HepG2 (cell line): ENCODE data around the gene DDAH1. TPM values are rescaled to one million over a fixed set of nuclear protein-coding genes. Genes with fewer than 3 reads are reported as not detected.

ENCODE experiments used
- ATAC-seq: fragments of 200-7000 bp; cut with Tn5 transposase; 3 replicates; pipeline ENCODE4 v1.9.1; 2020; ENCODE audit warnings: mild to moderate bottlenecking, moderate library complexity
- BruUV-seq: library from RNA; stranded (reverse); fragments of 400-500 nt; replicated peaks from 2 replicates; lab custom pipeline; 2021; lab: Mats Ljungman, UMichigan
- CTCF ChIA-PET: fragments of 300-600 bp; formaldehyde crosslinking; extraction: SDS; loops from one replicate; lab custom pipeline; 2021; ENCODE audit warnings: low total read pairs, inconsistent platforms, low intra/inter-chr PET ratio; lab: Yijun Ruan, JAX
- POLR2A ChIA-PET: fragments of 350-600 bp; sonication (Branson Sonifier 250); formaldehyde crosslinking; loops from one replicate; lab custom pipeline; 2020; ENCODE audit warnings: antibody characterized with exemption, inconsistent platforms; lab: Yijun Ruan, JAX
- DNase-seq: peaks from one replicate; pipeline ENCODE4 v3.0.0-alpha.2; 2015; ENCODE audit warnings: low spot score
- FAIRE-seq: peaks from 3 replicates; lab custom pipeline; 2011; peaks lifted over from hg19 to GRCh38; lab: Jason Lieb, UNC
- H2AFZ ChIP-seq: one replicate; pipeline ENCODE4 v1.6.1; 2011; ENCODE audit warnings: low read length, inconsistent platforms
- H3K27ac ChIP-seq: fragments of 300-600 bp; 3 replicates; pipeline ENCODE4 v1.8.0; 2011; ENCODE audit warnings: mixed run types, mild to moderate bottlenecking, mixed read lengths, low read length, inconsistent platforms; ENCODE audit not compliant: insufficient read depth; ENCODE audit errors: extremely low read length
- H3K27me3 ChIP-seq, 2 experiments: fragments of 200-600 bp in 1 of 2; 2 replicates in 1 of 2; 3 replicates in 1 of 2; pipeline versions ENCODE4 v1.6.0 to v1.8.0; 2011; ENCODE audit warnings: low read length in 2 of 2, mild to moderate bottlenecking in 2 of 2, moderate library complexity in 2 of 2, inconsistent platforms in 1 of 2; ENCODE audit not compliant: insufficient read depth in 2 of 2, control insufficient read depth in 1 of 2
- H3K36me3 ChIP-seq, 2 experiments: fragments of 200-600 bp in 1 of 2; replicated peaks in 1 of 2; 2 replicates in 1 of 2; 3 replicates in 1 of 2; pipeline versions ENCODE4 v1.5.1 to v1.8.0; 2011; ENCODE audit warnings: low read length in 2 of 2, inconsistent platforms in 1 of 2; ENCODE audit not compliant: insufficient read depth in 2 of 2, control insufficient read depth in 1 of 2
- H3K4me1 ChIP-seq: 2 replicates; pipeline ENCODE4 v1.5.1; 2012; ENCODE audit warnings: low read length, inconsistent platforms; ENCODE audit not compliant: insufficient read depth
- H3K4me2 ChIP-seq: 2 replicates; pipeline ENCODE4 v1.6.0; 2011; ENCODE audit warnings: low read depth, low read length, inconsistent platforms
- H3K4me3 ChIP-seq, 3 experiments: fragments of 200-600 bp in 1 of 3; sonication (generic), shearing (Covaris generic) in 1 of 3; replicated peaks in 1 of 3; 2 replicates each; pipeline ENCODE4 v1.5.1; 2011 to 2016; ENCODE audit warnings: low read length in 3 of 3, inconsistent platforms in 2 of 3, low read depth in 2 of 3, mild to moderate bottlenecking in 2 of 3, control low read depth in 1 of 3, mixed read lengths in 1 of 3; ENCODE audit not compliant: insufficient read depth in 1 of 3
- H3K79me2 ChIP-seq: one replicate; pipeline ENCODE4 v1.6.1; 2011; ENCODE audit warnings: low read length, inconsistent platforms; ENCODE audit not compliant: insufficient read depth
- H3K9ac ChIP-seq: 2 replicates; pipeline ENCODE4 v1.6.0; 2011; ENCODE audit warnings: mild to moderate bottlenecking, low read depth, low read length, inconsistent platforms; ENCODE audit not compliant: insufficient read depth
- H3K9me3 ChIP-seq: 2 replicates; pipeline ENCODE4 v1.5.1; 2012; ENCODE audit warnings: mild to moderate bottlenecking, low read length
- H4K20me1 ChIP-seq: 2 replicates; pipeline ENCODE4 v1.6.0; 2011; ENCODE audit warnings: inconsistent platforms, mild to moderate bottlenecking, low read length, moderate library complexity; ENCODE audit not compliant: insufficient read depth
- DNMT3B ChIP-seq: conservative IDR thresholded peaks from 2 replicates; pipeline ENCODE4 v1.6.1; 2016; ENCODE audit warnings: missing biosample characterization, control low read depth
- MAFF ChIP-seq: IDR thresholded peaks from 2 replicates; pipeline ENCODE4 v1.6.1; 2011; ENCODE audit warnings: low read depth, low read length, improper control_type of control experiment
- MAFK ChIP-seq, 2 experiments: IDR thresholded peaks in 1 of 2; conservative IDR thresholded peaks in 1 of 2; 2 replicates each; pipeline ENCODE4 v1.6.1; 2011; ENCODE audit warnings: improper control_type of control experiment in 2 of 2, low read length in 2 of 2
- RBFOX2 ChIP-seq: fragments of 200-400 bp; formaldehyde crosslinking; IDR thresholded peaks from 2 replicates; pipeline ENCODE4 v1.6.1; 2017; ENCODE audit warnings: low read depth, mild to moderate bottlenecking, low read length
- ZNF616 ChIP-seq: sonication (generic); formaldehyde crosslinking; IDR thresholded peaks from 2 replicates; pipeline ENCODE4 v1.5.0; 2020; ENCODE audit warnings: low read depth, mild to moderate bottlenecking, missing genetic modification reagents
- ZNF747 ChIP-seq: sonication (generic); formaldehyde crosslinking; IDR thresholded peaks from 2 replicates; pipeline ENCODE4 v1.8.1; 2023; ENCODE audit warnings: missing genetic modification reagents, mild to moderate bottlenecking, borderline replicate concordance
- WGBS: methylation state at CpG from one replicate; pipeline ENCODE4 v1.1.6; 2017; ENCODE audit warnings: low lambda C conversion rate; 5-methylcytosine and 5-hydroxymethylcytosine counted together
- in situ Hi-C: cut with HindIII; loops from 2 replicates; pipeline ENCODE4 v1.10.0; 2017; ENCODE audit warnings: low pct_unique_long_range_greater_than_20kb; ENCODE audit not compliant: extremely low pct_ligation_motif_present
- intact Hi-C: fragments of 100-400 bp; cut with micrococcal nuclease; formaldehyde crosslinking; loops from one replicate; pipeline ENCODE4 v1.10.0; 2022; ENCODE audit not compliant: unreplicated experiment
- polyA plus RNA-seq, 8 experiments: library from polyadenylated mRNA; depleted of rRNA in 3 of 8; stranded (reverse) in 7 of 8; unstranded in 1 of 8; fragments of >200 nt; fragmentation: Illumina TruSeq in 4 of 8; extraction: Trizol in 4 of 8; gene quantifications; 2 replicates each; pipeline versions ENCODE4 v1.2.1 to v1.2.3, GENCODE V29; 2011 to 2016; ENCODE audit warnings: low read depth in 4 of 8, missing spikeins in 1 of 8, mixed read lengths in 1 of 8; ENCODE audit not compliant: insufficient read depth in 1 of 8
- total RNA-seq, 5 experiments: library from RNA; depleted of rRNA; stranded (reverse); fragments of >200 nt; fragmentation: Illumina TruSeq; extraction: Trizol; gene quantifications; 2 replicates each; pipeline ENCODE4 v1.2.3, GENCODE V29; 2016; ENCODE audit warnings: low read depth in 1 of 5

The DDAH1 gene
- total and polyA plus RNA-seq, 2 of the 13 experiments (the other 11 are each of a cell fraction or from before 2014, with no cell fraction given) = 39.7 to 64.4 TPM

- CTCF ChIA-PET = no interaction called here
- intact Hi-C loops (no loop called here), in situ Hi-C loops (no loop called here)
- Histone ChIP-seq H3K79me2 (peaks cover 41% of the 10 kb centered on the region), H3K9ac (peak overlapping the region; percentile 95), H3K9me3 (no peaks in the 10 kb centered on the region), H3K27me3 (no peaks in the 10 kb centered on the region; a peak in 1 of 5 replicates), H3K4me3 (peak overlapping the region; percentile 87 to 100 (median 89); a peak in 5 of 6 replicates), H2AFZ (no peak overlapping the region), H4K20me1 (0 out of 2 replicates have a peak, but pooled peaks cover 5% of the 10 kb centered on the region), H3K36me3 (peaks cover 3 to 15% of the 10 kb centered on the region in 2 experiments)
- ATAC-seq (no peak), DNase-seq (peak; percentile 29)
- POLR2A ChIA-PET = interaction anchor here (1.7 to 2.9 kb wide), 3 partner anchors 10 to 333 kb away, joined by 6 to 37 read pairs (median 12); partner anchors contain the start of gene C1orf52
- 74% methylated on average over 1 of the region's 1 CpG for WGBS
- peak; percentile 29; the same call in 1 of the 2 replicates for TF ChIP-seq RBFOX2
- no peak for TF ChIP-seq DNMT3B (CRISPR knock-in tag)
- TF ChIP-seq, all 625 proteins: peak for 1
- Histone ChIP-seq H3K4me2 (peak overlapping the region; percentile 84), H3K4me1 (peaks cover 75% of the 10 kb centered on the region), H3K27ac (peak overlapping the region; percentile 83)
- FAIRE-seq = no peak
- BruUV-seq = TSS peak; percentile 58
These were observed 189.9 kb downstream of the DDAH1 start for GRCh38 chr1:85274969-85275453.

GRCh38 chr1:85273397-85273796 lies 191.6 kb downstream of the DDAH1 start:
- ChIA-PET POLR2A (no interaction called here), CTCF (no interaction called here)
- H4K20me1 ChIP-seq = 0 out of 2 replicates have a peak, but pooled peaks cover 5% of the 10 kb centered on the region
- H3K79me2 ChIP-seq = peaks cover 41% of the 10 kb centered on the region
- no peak overlapping the region for H2AFZ ChIP-seq
- BruUV-seq = no TSS peak
- FAIRE-seq (no peak), ATAC-seq (no peak), DNase-seq (no peak)
- TF ChIP-seq ZNF747 (no peak), ZNF616 (no peak), MAFK (conservative IDR thresholded peaks at IDR 0.05 in 1 of 2, IDR thresholded peaks at IDR 0.05 in 1 of 2; ENCODE audit: low read length in 2 of 2) (peak; percentile 66; a peak in 3 of 4 replicates), MAFF (peak; percentile 46; the same call in 1 of the 2 replicates)
- H3K9me3 ChIP-seq = no peaks in the 10 kb centered on the region
- no peak overlapping the region for H3K4me3 ChIP-seq
- peaks cover 78% of the 10 kb centered on the region for H3K4me1 ChIP-seq
- in situ Hi-C loops = no loop called here
- no peak overlapping the region for H3K4me2 ChIP-seq
- intact Hi-C loops = no loop called here
- no peak overlapping the region for H3K9ac ChIP-seq
- H3K27me3 ChIP-seq = no peaks in the 10 kb centered on the region; a peak in 1 of 5 replicates
- H3K27ac ChIP-seq = no peak overlapping the region
- H3K36me3 ChIP-seq = peaks cover 8 to 26% of the 10 kb centered on the region in 2 experiments
